ENCODE results near the gene REV3L.

REV3L gene

DNA sequence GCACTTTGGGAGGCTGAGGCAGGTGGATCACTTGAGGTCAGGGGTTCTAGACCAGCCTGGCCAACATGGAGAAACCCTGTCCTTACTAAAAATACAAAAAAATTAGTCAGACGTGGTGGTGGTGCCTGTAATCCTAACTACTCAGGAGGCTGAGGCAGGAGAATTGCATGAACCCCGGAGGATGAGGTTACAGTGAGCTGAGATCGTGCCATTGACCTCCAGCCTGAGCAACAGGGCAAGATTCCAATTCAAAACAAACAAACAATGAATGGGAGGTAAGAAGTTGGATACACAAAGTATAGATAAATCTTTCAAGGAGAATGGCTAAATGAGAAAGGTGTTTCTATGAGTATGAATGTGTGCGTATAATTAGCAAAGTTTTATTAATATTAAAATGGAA, 75.3 kb downstream of the REV3L start:
- no peaks in the 10 kb centered on the region for H3K4me1 Mint-ChIP-seq
- H3K9me3 Mint-ChIP-seq = peaks cover 11% of the 10 kb centered on the region
- H3K36me3 Mint-ChIP-seq (ENCODE audit: low read depth) = peaks cover 78% of the 10 kb centered on the region
- TF ChIP-seq, protein P1, sequence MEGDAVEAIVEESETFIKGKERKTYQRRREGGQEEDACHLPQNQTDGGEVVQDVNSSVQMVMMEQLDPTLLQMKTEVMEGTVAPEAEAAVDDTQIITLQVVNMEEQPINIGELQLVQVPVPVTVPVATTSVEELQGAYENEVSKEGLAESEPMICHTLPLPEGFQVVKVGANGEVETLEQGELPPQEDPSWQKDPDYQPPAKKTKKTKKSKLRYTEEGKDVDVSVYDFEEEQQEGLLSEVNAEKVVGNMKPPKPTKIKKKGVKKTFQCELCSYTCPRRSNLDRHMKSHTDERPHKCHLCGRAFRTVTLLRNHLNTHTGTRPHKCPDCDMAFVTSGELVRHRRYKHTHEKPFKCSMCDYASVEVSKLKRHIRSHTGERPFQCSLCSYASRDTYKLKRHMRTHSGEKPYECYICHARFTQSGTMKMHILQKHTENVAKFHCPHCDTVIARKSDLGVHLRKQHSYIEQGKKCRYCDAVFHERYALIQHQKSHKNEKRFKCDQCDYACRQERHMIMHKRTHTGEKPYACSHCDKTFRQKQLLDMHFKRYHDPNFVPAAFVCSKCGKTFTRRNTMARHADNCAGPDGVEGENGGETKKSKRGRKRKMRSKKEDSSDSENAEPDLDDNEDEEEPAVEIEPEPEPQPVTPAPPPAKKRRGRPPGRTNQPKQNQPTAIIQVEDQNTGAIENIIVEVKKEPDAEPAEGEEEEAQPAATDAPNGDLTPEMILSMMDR (IDR thresholded peaks at IDR 0.05; ENCODE audit: unreplicated experiment in 3 of 3) = no peak
- H3K27ac Mint-ChIP-seq = no peak overlapping the region
- no peaks in the 10 kb centered on the region for H3K27me3 Mint-ChIP-seq (ENCODE audit: low read depth)
- no peak overlapping the region for H3K4me3 Mint-ChIP-seq

DNA sequence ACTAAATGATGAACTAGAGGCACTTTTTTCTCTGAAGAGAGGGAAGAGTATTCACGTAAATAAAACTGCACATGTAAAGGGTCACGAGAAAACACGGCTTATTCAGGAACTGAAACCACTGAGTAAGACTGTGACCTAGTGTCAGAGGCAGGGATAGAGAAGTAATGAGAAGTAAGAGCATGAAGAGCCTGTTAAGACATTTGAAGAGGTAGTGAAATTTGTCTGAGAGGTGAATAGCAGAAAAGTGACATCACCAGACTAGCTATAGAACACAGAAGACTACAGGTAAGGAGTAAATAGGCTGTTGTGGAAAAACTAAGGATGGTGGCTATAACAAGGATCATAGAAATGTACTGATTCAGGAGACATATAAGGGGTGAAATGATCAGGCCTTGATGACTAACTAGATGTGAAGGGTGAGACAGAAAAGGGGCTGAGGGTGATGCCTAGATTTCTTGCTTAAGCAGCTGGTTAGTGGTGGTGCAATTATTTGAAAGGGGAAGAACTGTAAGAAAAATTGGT, 76.8 kb downstream of the REV3L start:
- peaks cover 78% of the 10 kb centered on the region for H3K36me3 Mint-ChIP-seq (ENCODE audit: low read depth)
- no peak overlapping the region for H3K4me3 Mint-ChIP-seq
- H3K27ac Mint-ChIP-seq = no peak overlapping the region
- TF ChIP-seq, protein P1 (IDR thresholded peaks at IDR 0.05; ENCODE audit: unreplicated experiment in 3 of 3) = no peak
- H3K4me1 Mint-ChIP-seq = no peaks in the 10 kb centered on the region
- no peaks in the 10 kb centered on the region for H3K27me3 Mint-ChIP-seq (ENCODE audit: low read depth)
- H3K9me3 Mint-ChIP-seq = peaks cover 13% of the 10 kb centered on the region

DNA sequence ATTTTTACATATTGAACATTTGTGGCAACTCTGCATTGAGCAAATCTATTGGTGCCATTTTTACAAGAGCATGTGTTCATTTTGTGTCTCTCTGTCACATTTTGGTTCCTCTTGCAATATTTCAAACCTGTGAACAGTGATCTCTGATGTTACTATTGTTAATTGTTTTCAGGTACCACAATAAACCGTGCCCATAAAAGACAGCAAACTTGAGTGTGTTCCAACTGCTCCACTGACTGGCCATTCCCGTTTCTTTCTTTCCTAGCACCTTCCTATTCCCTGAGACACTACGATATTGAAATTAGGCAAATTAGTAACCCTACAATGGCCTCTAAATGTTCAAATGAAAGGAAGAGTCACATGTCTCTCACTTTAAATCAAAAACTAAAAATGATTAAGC, 79.6 kb downstream of the REV3L start:
- peaks cover 82% of the 10 kb centered on the region for H3K36me3 Mint-ChIP-seq (ENCODE audit: low read depth)
- H3K4me1 Mint-ChIP-seq = no peaks in the 10 kb centered on the region
- no peaks in the 10 kb centered on the region for H3K27me3 Mint-ChIP-seq (ENCODE audit: low read depth)
- H3K9me3 Mint-ChIP-seq = peaks cover 13% of the 10 kb centered on the region
- H3K27ac Mint-ChIP-seq = no peak overlapping the region
- TF ChIP-seq, protein P1 (IDR thresholded peaks at IDR 0.05; ENCODE audit: unreplicated experiment in 3 of 3) = no peak
- no peak overlapping the region for H3K4me3 Mint-ChIP-seq

DNA sequence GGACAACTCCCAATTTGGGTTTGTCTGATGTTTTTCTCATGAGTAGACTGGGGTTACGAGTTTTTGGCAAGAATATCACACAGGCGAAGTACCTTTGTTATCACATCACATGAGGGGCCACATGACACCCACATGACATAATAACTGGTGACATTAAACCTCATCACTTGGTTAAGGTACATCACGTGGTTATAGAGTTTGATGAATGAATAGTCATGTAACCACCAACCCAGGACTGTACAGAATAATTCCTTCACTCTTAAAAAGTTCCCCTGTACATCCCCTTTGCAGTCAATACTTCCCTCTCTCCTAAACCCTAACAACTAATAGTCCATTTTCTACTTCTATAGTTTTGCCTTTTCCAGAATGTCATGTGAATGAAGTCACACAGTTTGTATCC, 83.4 kb downstream of the REV3L start:
- Mint-ChIP-seq H3K27ac (no peak overlapping the region), H3K4me1 (no peaks in the 10 kb centered on the region), H3K4me3 (no peak overlapping the region), H3K9me3 (peaks cover 13% of the 10 kb centered on the region), H3K36me3 (ENCODE audit: low read depth) (peaks cover 79% of the 10 kb centered on the region), H3K27me3 (ENCODE audit: low read depth) (no peaks in the 10 kb centered on the region)
- TF ChIP-seq, protein P1 (IDR thresholded peaks at IDR 0.05; ENCODE audit: unreplicated experiment in 3 of 3) = no peak

DNA sequence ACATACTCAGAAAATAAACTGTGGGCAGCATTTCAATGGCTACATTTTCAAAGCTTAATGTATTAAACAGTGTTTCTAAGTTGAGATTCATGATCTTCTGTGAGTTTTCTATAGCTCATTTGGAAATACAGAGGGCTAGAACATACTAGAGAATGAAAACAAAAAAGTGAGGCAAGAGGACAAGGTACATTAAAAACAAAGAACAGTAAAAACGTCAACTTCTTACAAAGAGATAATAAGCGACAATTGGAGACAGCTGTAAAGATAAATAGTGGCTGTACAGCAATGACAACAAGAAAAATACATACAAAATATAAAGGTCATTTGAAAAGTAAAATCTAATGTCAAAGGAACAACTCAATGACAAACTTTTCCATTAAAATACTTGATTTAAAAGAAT, 94.3 kb downstream of the REV3L start:
- Mint-ChIP-seq H3K36me3 (ENCODE audit: low read depth) (peaks cover 65% of the 10 kb centered on the region), H3K27me3 (ENCODE audit: low read depth) (no peaks in the 10 kb centered on the region), H3K4me3 (no peak overlapping the region), H3K27ac (no peak overlapping the region), H3K4me1 (no peaks in the 10 kb centered on the region), H3K9me3 (peaks cover 4% of the 10 kb centered on the region)
- TF ChIP-seq, protein P1 (IDR thresholded peaks at IDR 0.05; ENCODE audit: unreplicated experiment in 3 of 3) = no peak

DNA sequence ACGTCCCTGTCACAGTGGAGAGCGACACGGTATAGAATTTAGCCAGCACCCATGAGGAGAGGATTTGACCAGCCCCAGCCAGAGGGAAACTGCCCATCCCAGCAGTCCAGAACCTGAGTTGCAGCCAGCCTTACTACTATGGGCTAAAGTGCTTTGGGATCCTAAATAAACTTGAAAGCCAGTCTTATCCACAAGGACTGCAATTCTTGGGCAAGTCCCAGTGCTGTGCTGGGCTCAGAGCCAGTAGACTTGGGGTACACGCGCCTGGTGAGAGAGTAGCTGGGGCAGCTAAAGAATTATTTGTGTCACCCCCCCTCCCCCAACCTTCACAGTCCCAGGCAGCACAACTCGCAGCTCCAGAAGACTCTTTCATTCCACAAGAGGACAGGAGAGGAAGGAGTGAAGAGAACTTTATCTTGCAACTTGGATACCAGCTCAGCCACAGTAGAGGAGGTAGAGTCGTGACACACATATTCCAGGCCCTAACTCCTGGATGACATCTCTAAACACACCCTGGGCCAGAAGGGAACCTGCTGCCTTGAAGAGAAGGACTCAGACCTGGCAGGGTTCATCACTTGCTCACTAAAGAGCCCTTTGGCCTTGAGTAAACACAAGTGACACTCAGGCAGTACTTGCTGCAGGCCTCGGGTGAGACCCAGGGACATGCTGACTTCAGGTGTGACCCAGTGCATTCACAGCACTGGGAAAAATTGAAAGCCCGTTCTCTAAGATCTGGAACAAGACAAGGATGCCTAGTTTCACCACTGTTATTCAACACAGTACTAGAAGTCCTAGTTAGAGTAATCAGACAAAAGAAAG, 100.3 kb downstream of the REV3L start:
- no peak overlapping the region for H3K27ac Mint-ChIP-seq
- H3K27me3 Mint-ChIP-seq (ENCODE audit: low read depth) = no peaks in the 10 kb centered on the region
- no peaks in the 10 kb centered on the region for H3K4me1 Mint-ChIP-seq
- peaks cover 9% of the 10 kb centered on the region for H3K9me3 Mint-ChIP-seq
- TF ChIP-seq, protein P1 (IDR thresholded peaks at IDR 0.05; ENCODE audit: unreplicated experiment in 3 of 3) = no peak
- peaks cover 76% of the 10 kb centered on the region for H3K36me3 Mint-ChIP-seq (ENCODE audit: low read depth)
- H3K4me3 Mint-ChIP-seq = no peak overlapping the region
